Measurements from ENCODE around the gene LRGUK.

The LRGUK gene

DNA sequence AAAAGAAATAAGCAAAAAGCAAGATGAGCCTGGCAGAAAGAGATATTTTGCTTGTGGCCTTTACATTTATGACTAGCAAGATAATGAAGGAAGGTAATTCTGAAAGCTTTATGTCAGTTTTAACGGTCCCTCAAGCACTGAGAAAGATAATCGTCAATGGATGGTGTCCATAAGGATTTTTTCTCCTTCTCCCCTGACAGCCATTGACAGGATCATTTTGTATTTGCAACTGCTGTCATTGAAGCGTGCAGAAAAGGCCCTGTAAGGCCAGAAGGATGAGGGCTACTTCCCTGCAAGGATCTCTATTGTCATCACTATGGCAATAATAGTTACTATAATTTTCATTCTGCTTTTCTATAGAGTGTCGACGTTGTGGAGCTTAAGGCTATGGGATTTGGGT is 994 bp upstream of the LRGUK start:
- no peak for DNase-seq (ENCODE audit: low read depth in 2 of 2)

DNA sequence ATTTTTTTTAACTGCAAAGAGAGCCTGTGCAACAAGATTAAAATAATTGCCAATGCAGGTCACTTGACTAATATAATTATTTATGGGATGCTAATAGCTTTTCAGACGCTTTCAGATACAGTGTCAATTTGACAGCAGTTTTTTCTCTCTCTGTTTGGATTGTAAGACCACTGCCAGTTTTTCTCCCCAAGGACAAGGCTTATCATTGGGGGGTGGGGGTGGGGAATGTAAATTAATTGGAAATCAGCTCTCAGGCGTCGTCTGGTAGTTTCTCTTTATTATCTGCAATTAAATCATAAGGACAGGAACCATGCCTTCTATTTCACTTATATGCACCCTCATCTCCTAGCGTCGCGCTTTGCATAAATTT is 559 bp upstream of the LRGUK start:
- no peak for DNase-seq (ENCODE audit: low read depth in 2 of 2)

DNA sequence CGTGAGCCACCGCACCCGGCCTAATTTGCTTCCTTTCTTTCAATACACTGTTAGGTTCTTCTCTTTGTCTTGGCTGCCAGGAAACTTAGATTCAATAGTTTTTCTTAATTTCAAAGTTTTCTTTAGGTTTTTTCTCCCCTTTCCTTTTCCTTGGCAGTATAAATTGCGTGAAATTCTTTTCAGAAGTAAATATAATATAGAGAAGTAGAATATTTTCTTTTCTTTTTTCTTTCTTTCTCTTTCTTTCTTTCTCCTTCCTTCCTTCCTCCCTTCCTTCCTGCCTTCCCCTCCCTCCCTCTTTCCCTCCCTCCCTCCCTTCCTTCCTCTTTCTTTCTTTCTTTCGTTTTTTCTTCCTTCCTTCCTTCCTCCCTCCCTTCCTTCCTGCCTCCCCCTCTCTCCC is 1.7 kb downstream of the LRGUK start:
- no peak for DNase-seq (ENCODE audit: low read depth in 2 of 2)

DNA sequence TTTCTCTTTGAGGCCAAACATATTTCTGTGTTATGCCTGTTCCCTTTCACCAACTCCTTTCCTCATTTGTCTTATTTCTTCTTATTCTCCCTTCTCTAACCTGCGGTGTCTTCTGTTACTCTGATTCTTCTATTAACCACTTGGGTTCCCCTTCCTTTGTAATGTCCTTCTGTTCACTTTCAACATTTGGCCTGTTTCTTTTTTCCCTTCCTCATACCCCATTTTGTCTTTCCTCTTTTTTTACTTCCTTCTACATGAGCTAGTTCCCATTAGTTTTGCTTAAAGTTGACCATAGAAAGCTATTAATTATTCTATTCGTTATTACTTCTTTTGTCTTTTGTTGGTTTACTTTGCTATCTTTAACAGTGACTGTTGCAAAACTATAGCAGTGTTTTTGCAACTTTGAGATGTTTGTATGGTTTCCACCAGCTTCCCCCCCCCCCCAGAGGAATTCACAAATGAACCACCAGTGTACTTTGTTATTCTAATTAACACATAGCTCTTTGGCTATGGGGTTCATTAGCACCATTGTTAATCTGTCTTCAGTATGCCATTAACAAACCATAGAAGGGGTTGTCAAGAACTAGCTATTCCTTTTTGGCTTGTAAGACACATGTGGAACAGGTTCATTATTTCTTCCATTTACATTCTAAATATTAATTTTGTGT is 2.9 kb downstream of the LRGUK start:
- no peak for DNase-seq (ENCODE audit: low read depth in 2 of 2)

DNA sequence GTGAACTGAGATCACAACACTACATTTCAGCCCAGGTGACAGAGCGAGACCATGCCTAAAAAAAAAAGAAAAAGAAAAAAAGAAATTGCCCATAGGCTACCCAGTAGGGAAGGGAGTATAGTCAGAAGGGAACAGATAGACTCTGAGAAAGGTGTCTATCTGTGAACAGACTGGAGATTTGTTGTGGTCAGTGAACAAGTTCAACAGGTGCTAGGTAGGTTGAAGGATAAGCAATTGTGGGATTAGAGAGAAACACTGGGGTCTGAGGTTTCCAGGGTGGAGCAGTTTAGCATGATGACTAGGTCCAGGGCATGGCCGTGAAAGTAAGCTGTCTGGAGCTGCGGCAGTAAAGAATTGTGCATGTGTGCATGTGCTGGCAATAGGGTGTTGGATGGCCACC is 6.9 kb downstream of the LRGUK start:
- no peak for DNase-seq (ENCODE audit: low read depth in 2 of 2)

DNA sequence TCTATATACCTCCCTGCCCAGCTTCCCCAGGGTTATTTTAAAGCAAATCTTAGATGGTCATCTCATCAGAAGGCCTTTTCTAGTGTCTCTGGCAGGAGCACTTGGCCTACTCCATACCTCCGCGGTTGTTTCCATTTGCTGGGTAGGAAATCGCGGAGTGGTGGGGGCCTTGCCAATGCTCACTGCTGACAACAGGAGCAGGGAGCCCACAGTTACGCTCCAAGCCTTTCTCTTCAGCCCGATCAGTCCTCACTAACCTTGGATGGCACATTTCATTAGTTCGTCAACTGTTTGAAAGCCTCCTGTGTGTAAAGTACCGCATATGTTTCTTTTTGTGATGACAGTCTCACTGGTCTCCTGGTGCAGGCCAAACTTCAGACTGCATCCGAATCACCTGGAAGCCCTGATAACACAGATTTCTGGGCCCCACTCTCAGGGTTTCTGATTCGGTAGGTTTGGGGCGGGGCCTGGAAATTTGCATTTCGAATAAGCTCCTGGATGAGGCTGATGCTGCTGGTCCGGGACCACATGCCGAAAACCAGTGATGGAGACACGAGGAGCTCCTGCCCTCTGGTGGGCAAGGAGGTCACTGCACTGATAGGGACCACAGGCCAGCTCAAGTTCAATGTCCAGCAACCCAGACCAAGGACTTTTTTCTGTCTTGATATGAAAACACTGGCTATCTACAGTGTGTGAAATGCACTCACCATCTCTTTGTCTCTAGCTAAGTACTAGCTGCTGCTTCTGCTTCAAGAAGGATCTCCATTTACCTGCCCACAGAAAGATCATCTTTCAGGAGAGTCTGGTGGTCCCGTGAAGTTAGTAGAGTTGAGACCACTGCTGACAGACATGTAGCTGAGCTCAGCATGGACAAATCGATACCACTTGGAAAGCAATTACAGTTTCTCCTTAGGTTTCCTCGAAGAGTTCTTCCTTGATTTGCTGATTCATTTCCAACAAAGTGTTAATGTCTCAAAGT is 14.0 kb downstream of the LRGUK start:
- peak in 1 of 2 experiments; percentile 5 for DNase-seq (ENCODE audit: low read depth in 2 of 2)

DNA sequence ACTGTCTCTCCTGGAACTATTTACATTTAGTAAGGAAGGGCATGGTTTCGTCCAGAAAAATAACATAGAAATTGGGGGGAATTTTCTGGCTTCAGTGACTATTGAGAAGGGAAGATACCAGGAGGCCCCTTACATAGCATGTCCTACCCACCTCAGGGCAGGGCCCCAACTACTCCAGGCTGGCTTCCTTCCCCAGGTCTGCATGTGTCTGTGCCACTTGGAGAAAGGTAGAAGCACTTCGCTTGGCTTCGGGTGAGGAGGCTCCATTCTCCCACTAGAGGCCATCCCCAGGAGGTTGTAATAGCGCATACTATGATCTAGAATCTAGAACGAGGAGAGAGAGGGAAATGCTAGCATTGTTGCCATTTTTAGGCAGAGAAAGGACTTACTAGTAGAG is 14.7 kb downstream of the LRGUK start:
- no peak for DNase-seq (ENCODE audit: low read depth in 2 of 2)

DNA sequence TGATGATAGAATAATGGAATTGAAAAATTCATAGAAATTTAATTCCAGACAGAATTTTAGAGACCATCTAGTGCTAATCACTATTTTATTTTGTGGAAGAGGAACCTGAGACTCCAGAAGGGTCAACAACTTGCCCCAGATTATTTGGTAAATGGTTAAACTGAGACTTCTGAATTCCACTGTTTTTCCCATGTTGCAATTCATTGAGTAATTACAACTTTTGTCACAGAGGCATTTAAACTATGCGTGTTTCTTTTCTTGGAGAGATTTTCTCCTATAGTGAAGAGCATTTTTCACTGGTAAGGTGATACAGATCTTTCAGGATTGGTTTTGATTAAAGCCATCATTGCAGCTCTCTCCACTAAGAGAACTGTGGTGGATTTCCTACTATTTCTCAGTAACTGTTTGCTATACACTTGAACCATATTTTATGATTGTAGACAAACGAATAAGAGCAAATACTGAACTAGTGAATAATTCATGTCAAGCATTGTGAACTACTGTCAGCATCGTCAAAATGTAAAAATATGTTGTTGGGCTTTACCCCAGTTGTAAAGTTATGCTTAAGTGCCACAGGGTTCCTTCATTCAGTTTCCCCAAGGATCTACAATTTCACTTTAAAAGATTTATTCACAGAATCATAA is 26.5 kb downstream of the LRGUK start:
- no peak for DNase-seq (ENCODE audit: low read depth in 2 of 2)

DNA sequence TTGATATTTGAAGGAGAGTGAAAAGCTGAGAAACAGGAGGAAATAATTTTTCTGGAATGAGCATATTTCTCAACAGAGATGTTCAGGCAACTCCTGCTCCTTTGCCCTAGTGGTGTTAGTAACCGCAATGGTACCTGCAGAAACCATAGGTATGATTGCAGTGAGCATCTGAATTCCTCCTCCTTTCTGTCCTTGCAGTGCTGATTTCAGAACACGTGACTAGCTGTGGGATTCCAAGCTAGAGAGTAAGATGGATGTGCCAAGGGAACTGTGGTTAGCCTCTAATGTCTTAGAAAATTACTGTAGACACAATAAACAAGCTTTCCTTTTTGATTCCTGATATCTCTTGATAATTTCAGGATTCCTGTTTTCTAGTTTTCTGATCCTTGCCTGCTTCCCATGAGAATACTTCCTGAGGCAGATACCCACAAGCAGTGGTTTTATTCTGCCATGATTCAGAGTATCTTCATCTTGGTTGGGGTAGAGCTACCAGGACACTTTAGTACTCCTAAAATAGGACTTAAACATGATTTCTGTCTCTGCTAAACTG is 27.5 kb downstream of the LRGUK start:
- DNase-seq (ENCODE audit: low read depth in 2 of 2) = no peak

DNA sequence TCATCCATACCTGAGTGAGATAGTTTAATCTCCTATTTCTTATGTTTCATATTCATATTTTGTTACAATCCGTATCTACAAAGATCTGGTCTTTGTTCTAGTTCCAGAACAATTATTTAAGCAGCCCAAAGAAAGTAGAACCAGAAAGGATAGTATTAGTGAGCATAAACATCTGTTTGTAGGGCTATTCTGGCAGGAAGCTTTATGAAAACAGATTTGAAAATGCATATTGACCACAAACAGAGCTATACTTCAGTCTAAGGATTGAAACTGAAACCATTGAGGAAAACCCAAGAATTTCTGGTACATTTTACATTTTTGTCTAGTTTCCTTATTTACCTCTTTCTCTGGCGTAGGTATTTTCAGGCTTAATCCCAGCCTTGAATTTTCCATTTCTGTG is 28.1 kb downstream of the LRGUK start:
- no peak for DNase-seq (ENCODE audit: low read depth in 2 of 2)

DNA sequence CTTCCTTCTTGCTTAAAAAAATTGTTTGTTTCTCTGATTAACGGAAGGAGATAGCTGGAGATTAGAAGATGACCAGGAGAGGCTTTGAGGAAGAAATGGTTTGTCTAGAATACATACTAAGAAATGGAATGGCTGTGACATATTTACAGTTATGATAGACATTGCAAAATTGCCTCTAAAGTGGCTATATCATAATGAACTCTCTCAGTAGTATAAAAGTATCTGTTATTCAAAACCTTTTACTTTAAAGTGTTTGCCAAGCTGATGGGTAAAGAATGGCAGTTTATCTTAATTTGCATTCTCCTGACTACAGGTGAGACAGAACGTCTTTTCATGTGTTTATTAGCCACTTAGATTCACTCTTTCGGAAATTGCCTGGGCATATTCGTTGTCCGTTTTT is 28.7 kb downstream of the LRGUK start:
- no peak for DNase-seq (ENCODE audit: low read depth in 2 of 2)

DNA sequence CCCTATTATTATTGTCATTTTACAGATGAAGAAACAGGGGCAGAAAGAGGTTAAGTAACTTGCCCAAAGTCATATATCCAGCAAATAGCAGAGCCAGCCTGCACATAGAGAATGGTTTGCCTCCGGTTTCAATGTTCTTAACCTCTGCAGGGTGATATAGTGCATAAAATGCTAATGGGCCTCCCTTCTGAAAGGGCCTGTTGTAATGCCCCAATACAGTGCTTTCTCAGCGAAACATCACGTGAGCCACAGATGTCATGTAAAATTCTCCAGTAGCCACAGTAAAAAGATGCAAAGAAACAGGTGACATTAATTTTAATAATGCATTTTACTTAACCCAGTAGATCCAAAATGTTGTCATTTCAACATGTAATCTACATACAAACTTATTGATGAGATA is 38.1 kb downstream of the LRGUK start:
- DNase-seq (ENCODE audit: low read depth in 2 of 2) = no peak

DNA sequence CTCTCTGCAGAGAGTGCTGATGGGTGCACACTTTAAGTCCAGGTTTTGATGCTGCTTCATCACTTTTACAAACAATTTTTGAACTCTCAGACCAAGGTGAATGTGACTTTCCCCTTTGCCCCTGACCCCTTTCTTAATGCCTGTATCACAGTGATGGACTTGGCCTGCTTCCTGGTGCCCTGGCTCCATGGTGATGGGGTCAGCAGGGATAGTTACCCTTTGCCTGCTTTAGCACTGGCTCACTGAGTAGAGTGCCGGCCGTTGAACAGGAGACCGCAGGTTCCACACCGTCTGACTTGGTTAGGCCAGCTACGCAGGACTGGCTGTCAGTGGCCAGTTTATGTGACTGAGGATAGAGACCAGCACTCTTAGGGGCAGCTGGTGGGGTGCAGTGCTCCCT is 40.1 kb downstream of the LRGUK start:
- no peak for DNase-seq (ENCODE audit: low read depth in 2 of 2)

DNA sequence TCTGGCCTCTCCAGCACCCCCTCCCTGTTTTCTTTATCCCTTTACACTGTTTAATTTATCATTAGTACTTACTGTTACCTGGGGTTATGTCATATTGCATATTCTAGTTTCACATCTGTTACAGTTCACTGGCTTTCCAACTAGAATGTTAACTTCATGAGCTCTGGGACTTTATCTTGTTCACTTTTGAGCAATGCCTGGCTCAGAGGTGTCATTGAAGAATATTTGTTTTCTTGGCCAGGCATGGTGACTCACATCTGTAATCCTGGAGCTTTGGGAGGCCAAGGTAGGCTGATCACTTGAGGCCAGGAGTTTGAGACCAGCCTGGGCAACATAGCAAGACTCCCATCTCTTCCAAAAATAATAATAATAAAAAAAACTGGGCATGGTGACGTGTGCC is 40.7 kb downstream of the LRGUK start:
- DNase-seq (ENCODE audit: low read depth in 2 of 2) = no peak

DNA sequence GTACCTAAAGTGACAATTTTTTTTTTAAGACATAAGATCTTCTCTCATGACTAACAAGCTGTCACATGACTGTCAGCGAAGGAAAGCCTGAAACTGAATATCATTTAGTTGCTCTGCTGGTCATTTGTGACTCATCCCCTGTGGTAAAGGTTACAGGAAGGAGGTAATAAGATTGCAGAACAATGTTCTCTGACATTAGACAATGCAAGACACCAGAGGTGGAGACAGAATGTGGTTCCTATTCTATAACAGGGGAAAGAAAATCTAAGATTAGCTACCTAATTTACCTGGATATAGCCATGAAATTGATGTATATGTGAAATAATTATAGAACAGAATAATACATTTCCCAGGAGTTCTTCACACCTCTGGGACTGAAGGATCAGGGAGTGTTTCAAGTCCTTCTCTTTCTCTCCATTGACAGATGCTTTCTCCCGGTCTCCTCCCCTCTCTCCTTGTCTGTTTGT is 47.7 kb downstream of the LRGUK start:
- peak; percentile 6 to 17 for DNase-seq (ENCODE audit: low read depth in 2 of 2)

DNA sequence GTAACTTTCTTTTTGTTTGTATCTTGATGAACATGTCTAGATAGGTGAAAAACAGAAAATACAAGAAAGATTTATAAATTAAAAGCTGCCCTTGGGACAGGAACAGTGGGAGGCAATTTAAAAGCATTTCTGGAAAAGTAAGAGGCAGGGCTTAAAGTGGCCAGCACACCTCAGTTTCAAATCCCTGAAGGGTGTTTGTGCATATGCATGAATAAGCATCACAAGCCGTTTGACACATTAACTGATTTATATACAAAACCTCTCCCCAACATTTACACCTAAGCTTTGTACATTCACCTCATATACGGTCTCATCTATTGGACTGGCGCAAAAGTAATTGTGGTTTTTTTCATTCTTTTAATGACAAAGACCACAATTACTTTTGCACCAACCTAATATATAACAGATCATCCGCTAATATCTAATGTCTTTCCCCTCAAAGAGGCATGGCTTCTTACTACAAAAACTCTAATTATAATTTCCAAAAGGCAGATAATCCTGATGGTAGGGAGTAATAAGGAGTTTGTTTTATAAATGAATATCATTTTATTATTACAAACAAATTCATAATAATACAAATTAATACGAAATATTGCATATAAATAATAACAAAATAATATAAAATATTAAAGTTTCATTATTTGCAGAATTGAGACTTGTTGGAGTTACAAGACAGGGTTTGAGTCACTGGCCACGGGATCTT is 48.3 kb downstream of the LRGUK start:
- DNase-seq (ENCODE audit: low read depth in 2 of 2) = no peak

DNA sequence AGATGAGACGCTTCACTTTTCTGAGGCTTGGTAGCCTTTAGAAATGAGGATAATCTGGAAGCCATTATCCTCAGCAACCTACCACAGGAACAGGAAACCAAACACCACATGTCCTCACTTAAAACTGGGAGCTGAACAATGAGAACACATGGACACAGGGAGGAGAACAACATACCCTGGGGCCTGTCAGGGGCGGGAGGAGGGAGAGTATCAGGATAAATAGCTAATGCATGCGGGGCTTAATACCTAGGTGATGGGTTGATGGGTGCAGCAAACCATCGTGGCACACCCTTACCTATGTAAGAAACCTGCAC is 48.9 kb downstream of the LRGUK start:
- peak; percentile 14 to 21 for DNase-seq (ENCODE audit: low read depth in 2 of 2)

DNA sequence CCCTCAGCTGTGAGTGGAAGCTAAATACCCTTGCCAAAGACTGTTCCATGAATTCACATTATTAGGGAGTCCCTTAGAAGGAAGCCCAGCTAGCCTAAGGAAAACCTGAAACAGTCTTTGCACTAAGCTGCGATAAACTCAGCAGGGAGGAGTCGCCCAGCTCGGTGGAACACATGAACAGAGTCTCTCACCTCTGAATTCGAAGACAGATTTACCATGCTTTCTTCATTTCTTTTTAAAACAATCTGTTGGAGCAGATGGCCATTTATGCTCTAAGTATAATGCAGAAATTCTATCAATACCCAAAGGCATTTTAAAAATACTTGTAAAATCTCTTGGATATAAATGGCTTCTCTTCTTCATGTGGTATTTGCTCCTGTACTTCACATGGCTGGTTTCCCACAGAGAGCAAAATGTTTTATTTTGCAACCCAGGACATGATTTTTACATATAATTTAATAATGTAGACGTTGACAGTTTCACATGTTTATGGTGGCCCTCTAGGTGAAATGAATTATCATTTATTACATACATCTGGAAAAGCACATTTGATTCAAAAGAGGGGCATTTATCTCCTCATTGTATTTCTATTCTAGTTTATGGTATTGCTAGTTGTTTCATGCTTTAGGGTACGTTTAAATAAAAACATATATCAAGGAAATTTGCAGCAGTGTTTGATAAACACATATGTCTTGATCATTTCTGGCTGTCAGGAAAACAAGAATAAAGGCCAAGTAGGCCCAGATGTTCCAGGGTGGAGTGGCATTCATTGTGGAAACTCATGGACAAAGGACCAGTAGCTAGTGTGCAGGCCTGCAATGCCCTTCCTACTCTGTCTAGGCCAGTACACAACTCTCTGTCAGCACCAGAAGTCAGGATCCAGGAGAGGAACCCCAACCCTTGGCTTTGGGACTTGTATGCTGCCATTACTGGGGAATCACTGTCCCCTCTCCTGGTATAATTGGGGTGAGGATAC is 52.2 kb downstream of the LRGUK start:
- no peak for DNase-seq (ENCODE audit: low read depth in 2 of 2)

DNA sequence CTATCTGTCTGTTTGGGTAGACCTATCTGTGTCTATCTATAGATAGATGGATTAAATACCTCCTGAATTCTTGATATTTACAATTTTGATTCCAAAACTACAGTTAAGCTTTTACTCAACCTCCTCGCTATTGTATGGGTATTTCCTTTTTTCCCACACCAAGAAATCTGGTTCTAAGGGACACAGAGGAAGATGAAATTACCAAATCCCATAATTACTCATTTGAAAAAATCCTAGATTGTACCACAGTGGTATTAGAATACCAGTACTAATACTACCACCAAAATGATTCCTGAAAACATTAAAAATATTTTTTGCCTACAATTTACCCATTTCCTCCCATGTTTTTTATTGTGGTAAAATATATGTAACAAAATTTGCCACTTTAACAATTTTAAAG is 53.2 kb downstream of the LRGUK start:
- no peak for DNase-seq (ENCODE audit: low read depth in 2 of 2)

DNA sequence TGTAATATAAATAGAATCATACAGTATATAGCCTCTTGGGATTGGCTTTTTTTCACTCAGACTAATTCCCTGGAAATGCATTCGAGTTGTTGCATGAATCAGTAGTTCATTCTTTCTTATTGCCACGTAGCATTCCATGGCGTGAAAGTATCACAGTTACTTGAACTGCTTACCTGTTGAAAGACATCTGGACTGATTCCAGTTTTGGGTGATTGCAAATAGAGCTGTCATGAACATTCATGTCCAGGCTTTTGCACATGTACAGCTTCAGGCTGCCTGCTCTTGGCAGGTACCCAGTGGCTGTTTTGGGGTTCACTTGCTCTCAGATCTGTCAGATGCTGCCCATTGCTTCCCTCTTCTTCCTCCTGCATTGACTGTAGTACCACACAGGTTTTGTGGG is 54.9 kb downstream of the LRGUK start:
- DNase-seq (ENCODE audit: low read depth in 2 of 2) = no peak

DNA sequence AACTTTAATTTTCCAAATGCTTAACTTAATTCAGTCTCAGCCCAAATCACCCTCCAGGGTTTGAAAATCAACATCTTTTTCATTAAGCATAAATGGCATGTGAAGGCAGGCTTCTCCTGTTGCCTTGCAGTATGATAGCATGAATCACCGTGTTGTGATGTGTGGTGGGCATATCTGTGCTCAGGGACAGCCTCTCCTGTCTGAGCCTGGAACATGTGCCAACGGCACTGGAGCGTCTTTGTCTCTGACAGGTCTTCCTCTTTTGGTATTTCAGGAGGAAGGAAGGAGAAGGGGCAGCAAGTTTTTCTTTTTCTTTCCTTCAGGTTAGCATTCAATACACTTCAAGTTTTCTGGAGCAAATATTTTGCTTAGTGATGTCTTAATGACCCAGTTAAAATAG is 57.6 kb downstream of the LRGUK start:
- DNase-seq (ENCODE audit: low read depth in 2 of 2) = no peak

Measured in fibroblast of skin of left biceps (primary cell).